ENCODE data around the gene C16orf89.

DNA sequence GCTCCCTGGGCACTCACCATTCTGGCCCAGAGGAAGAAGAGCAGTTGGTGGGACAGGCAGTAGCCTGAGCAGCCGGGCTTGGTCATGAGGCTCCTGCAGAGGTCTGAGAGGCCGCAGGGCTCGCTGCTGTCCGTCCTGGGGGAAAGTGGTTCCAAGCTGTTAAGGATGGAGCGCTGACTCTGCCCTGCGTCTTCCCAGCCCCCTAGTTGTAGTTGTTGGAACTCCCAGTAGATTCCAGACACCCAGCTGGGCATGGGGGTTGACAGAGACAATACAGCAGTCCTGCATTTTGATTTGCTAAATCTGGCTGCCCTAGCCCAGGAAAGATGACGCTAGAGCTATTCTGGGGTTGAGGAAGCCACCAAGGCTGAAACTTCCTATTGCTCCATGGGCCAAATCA lies 7.3 kb downstream of the C16orf89 start:
- TF ChIP-seq EZH2 (IDR thresholded peaks at IDR 0.05) (no peak), POLR2AphosphoS5 (IDR thresholded peaks at IDR 0.05; ENCODE audit: borderline replicate concordance, low read depth, low read length) (no peak)
